ENCODE results near the gene CPZ.

Gene CPZ

DNA sequence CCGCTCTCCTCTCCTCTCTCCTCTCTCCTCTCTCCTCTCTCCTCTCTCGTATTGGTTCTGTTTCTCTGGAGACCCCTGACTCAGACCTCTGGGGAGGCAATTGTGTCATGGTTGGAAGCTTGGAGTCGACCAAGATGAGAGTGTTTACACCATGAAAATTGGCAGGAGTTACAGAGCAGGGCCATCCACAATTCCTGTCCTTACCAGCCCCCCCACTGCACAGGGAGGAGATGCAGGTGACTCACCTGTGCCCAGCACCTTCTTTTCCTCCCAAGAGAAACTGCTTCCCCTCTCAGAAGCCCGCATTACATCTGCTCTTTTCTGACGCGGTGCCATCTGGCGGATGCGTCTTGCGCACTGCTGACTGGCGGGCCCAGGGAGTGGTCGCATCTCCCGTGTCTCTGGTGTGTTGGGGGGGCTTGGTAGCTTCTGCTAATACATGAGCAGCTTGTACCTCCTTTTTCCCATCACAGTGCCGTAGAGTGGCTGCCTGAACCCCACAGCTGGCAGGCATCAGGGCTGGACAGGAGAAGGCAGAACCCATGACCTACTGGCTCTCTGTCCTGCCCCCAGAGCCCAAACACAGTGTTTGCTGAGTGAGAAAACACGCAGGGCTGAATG, 43.7 kb upstream of the CPZ start:
- 90 to 91% methylated on average over 12 to 13 of the region's 14 CpGs for WGBS, 2 experiments
- H3K27me3 ChIP-seq (ENCODE audit: control insufficient read depth, insufficient read depth, low read length, poor library complexity, severe bottlenecking) = peaks cover 6% of the 10 kb centered on the region
- H3K36me3 ChIP-seq (ENCODE audit: control insufficient read depth, insufficient read depth, low read length) = no peaks in the 10 kb centered on the region
- H3K4me3 ChIP-seq (ENCODE audit: insufficient read depth, low read depth, low read length) = no peak overlapping the region
- H3K4me1 ChIP-seq (ENCODE audit: control insufficient read depth, insufficient read depth, low read length) = no peaks in the 10 kb centered on the region
- no peaks in the 10 kb centered on the region for H3K9me3 ChIP-seq (ENCODE audit: control insufficient read depth, low read length)
- no peak overlapping the region for H3K27ac ChIP-seq (ENCODE audit: insufficient read depth, low read depth, low read length, poor library complexity, severe bottlenecking)

GRCh38 chr4:8549352-8549931, 43.1 kb upstream of the CPZ start:
- H3K9me3 ChIP-seq (ENCODE audit: control insufficient read depth, low read length) = no peaks in the 10 kb centered on the region
- no peak overlapping the region for H3K27ac ChIP-seq (ENCODE audit: insufficient read depth, low read depth, low read length, poor library complexity, severe bottlenecking)
- 85 to 86% methylated on average over 11 of the region's 11 CpGs for WGBS, 2 experiments
- no peak overlapping the region for H3K4me3 ChIP-seq (ENCODE audit: insufficient read depth, low read depth, low read length)
- no peaks in the 10 kb centered on the region for H3K36me3 ChIP-seq (ENCODE audit: control insufficient read depth, insufficient read depth, low read length)
- H3K4me1 ChIP-seq (ENCODE audit: control insufficient read depth, insufficient read depth, low read length) = peaks cover 3% of the 10 kb centered on the region
- peaks cover 6% of the 10 kb centered on the region for H3K27me3 ChIP-seq (ENCODE audit: control insufficient read depth, insufficient read depth, low read length, poor library complexity, severe bottlenecking)

- H3K9me3 ChIP-seq (ENCODE audit: control insufficient read depth, low read length) = no peaks in the 10 kb centered on the region
- H3K27me3 ChIP-seq (ENCODE audit: control insufficient read depth, insufficient read depth, low read length, poor library complexity, severe bottlenecking) = peaks cover 5% of the 10 kb centered on the region
- peaks cover 8% of the 10 kb centered on the region for H3K4me1 ChIP-seq (ENCODE audit: control insufficient read depth, insufficient read depth, low read length)
- H3K4me3 ChIP-seq (ENCODE audit: insufficient read depth, low read depth, low read length) = no peak overlapping the region
- WGBS, 2 experiments = 91 to 93% methylated on average over 9 of the region's 9 CpGs
- H3K27ac ChIP-seq (ENCODE audit: insufficient read depth, low read depth, low read length, poor library complexity, severe bottlenecking) = no peak overlapping the region
- H3K36me3 ChIP-seq (ENCODE audit: control insufficient read depth, insufficient read depth, low read length) = no peaks in the 10 kb centered on the region
These were observed 41.9 kb upstream of the CPZ start for GRCh38 chr4:8550691-8551090.

GRCh38 chr4:8552024-8552423, 40.5 kb upstream of the CPZ start:
- H3K4me1 ChIP-seq (ENCODE audit: control insufficient read depth, insufficient read depth, low read length) = peaks cover 8% of the 10 kb centered on the region
- no peaks in the 10 kb centered on the region for H3K36me3 ChIP-seq (ENCODE audit: control insufficient read depth, insufficient read depth, low read length)
- 91 to 95% methylated on average over 4 of the region's 4 CpGs for WGBS, 2 experiments
- H3K27me3 ChIP-seq (ENCODE audit: control insufficient read depth, insufficient read depth, low read length, poor library complexity, severe bottlenecking) = no peaks in the 10 kb centered on the region
- H3K27ac ChIP-seq (ENCODE audit: insufficient read depth, low read depth, low read length, poor library complexity, severe bottlenecking) = no peak overlapping the region
- no peaks in the 10 kb centered on the region for H3K9me3 ChIP-seq (ENCODE audit: control insufficient read depth, low read length)
- H3K4me3 ChIP-seq (ENCODE audit: insufficient read depth, low read depth, low read length) = no peak overlapping the region

DNA sequence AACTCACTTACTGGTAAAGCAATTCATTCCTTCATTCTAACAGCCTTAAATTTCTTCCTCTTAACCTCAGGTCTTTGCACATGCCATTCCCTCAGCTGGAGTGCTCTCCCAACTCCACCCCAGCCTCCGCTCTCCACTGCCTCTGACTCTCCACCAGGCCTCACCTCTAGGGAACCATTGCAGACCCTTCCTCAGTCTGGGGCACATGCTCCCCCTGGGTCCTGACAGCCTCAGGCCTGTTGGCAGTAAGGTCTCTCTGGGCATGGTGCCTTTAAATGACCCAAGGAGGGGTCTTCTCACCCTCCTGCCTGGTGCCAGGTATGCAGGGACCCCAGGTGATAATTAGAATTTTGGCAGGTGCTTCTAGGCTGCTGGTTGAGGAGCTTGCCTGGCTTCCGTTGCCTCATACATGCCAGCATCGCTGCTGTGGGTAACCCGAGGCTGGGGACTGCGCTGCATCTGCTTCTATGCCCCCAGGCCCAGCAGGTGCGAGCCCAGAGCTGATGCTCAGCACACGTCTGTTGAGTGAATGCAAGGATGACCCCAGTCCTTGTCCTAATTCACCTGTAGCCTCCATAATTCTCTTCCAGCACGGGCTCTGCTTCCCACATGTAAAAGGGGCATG, 39.9 kb upstream of the CPZ start:
- peaks cover 8% of the 10 kb centered on the region for H3K4me1 ChIP-seq (ENCODE audit: control insufficient read depth, insufficient read depth, low read length)
- H3K4me3 ChIP-seq (ENCODE audit: insufficient read depth, low read depth, low read length) = no peak overlapping the region
- H3K27ac ChIP-seq (ENCODE audit: insufficient read depth, low read depth, low read length, poor library complexity, severe bottlenecking) = no peak overlapping the region
- H3K36me3 ChIP-seq (ENCODE audit: control insufficient read depth, insufficient read depth, low read length) = no peaks in the 10 kb centered on the region
- H3K27me3 ChIP-seq (ENCODE audit: control insufficient read depth, insufficient read depth, low read length, poor library complexity, severe bottlenecking) = no peaks in the 10 kb centered on the region
- 80 to 82% methylated on average over 8 of the region's 8 CpGs for WGBS, 2 experiments
- H3K9me3 ChIP-seq (ENCODE audit: control insufficient read depth, low read length) = no peaks in the 10 kb centered on the region

DNA sequence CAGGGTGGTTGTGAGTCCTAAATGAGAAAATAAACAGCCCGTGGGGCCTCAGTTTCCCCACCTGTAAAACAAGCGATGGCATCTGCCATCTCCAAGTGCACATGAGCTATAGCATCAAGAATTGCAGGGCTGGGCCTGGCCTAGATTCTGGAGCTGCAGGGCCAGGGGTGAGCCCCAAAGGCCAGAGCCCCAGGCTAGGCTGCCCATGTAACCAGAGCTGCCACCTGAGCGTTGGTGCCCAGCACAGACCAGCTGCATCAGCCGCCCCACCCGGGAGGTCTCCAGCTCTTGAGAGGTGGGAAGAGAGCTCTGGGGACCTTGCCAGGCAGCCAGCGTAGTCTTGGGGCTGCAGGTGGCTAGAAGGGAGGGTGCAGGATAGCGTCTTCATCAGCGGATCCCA, 39.3 kb upstream of the CPZ start:
- no peak overlapping the region for H3K27ac ChIP-seq (ENCODE audit: insufficient read depth, low read depth, low read length, poor library complexity, severe bottlenecking)
- H3K9me3 ChIP-seq (ENCODE audit: control insufficient read depth, low read length) = no peaks in the 10 kb centered on the region
- peaks cover 8% of the 10 kb centered on the region for H3K4me1 ChIP-seq (ENCODE audit: control insufficient read depth, insufficient read depth, low read length)
- 96 to 97% methylated on average over 8 of the region's 8 CpGs for WGBS, 2 experiments
- no peaks in the 10 kb centered on the region for H3K27me3 ChIP-seq (ENCODE audit: control insufficient read depth, insufficient read depth, low read length, poor library complexity, severe bottlenecking)
- no peak overlapping the region for H3K4me3 ChIP-seq (ENCODE audit: insufficient read depth, low read depth, low read length)
- no peaks in the 10 kb centered on the region for H3K36me3 ChIP-seq (ENCODE audit: control insufficient read depth, insufficient read depth, low read length)

DNA sequence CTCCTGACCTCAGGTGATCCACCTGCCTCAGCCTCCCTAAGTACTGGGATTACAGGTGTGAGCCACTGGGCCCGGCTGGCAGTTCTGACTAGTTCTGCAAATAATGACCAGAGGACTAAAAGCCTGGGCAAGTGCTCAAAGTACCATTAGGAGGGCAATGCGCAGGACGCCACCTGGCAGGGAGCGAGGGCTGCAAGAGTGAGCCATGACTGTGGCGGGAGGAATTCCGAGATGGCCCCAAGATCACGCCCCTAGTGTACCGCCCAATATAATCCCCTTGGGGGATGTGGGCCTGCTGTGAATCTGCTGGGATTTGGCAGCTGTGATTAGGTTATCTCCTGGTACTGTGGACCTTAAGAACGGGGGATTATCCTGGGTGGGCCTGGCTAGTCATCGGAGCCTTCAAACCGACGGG, 38.6 kb upstream of the CPZ start:
- H3K4me1 ChIP-seq (ENCODE audit: control insufficient read depth, insufficient read depth, low read length) = peaks cover 8% of the 10 kb centered on the region
- H3K27me3 ChIP-seq (ENCODE audit: control insufficient read depth, insufficient read depth, low read length, poor library complexity, severe bottlenecking) = no peaks in the 10 kb centered on the region
- H3K36me3 ChIP-seq (ENCODE audit: control insufficient read depth, insufficient read depth, low read length) = no peaks in the 10 kb centered on the region
- 77 to 84% methylated on average over 12 of the region's 12 CpGs for WGBS, 2 experiments
- no peak overlapping the region for H3K4me3 ChIP-seq (ENCODE audit: insufficient read depth, low read depth, low read length)
- no peaks in the 10 kb centered on the region for H3K9me3 ChIP-seq (ENCODE audit: control insufficient read depth, low read length)
- H3K27ac ChIP-seq (ENCODE audit: insufficient read depth, low read depth, low read length, poor library complexity, severe bottlenecking) = no peak overlapping the region

GRCh38 chr4:8554555-8555100, 37.9 kb upstream of the CPZ start:
- Histone ChIP-seq H3K27me3 (ENCODE audit: control insufficient read depth, insufficient read depth, low read length, poor library complexity, severe bottlenecking) (no peaks in the 10 kb centered on the region), H3K4me1 (ENCODE audit: control insufficient read depth, insufficient read depth, low read length) (peaks cover 8% of the 10 kb centered on the region), H3K9me3 (ENCODE audit: control insufficient read depth, low read length) (no peaks in the 10 kb centered on the region), H3K27ac (ENCODE audit: insufficient read depth, low read depth, low read length, poor library complexity, severe bottlenecking) (no peak overlapping the region), H3K36me3 (ENCODE audit: control insufficient read depth, insufficient read depth, low read length) (no peaks in the 10 kb centered on the region), H3K4me3 (ENCODE audit: insufficient read depth, low read depth, low read length) (no peak overlapping the region)
- WGBS, 2 experiments = 90 to 91% methylated on average over 17 of the region's 17 CpGs

DNA sequence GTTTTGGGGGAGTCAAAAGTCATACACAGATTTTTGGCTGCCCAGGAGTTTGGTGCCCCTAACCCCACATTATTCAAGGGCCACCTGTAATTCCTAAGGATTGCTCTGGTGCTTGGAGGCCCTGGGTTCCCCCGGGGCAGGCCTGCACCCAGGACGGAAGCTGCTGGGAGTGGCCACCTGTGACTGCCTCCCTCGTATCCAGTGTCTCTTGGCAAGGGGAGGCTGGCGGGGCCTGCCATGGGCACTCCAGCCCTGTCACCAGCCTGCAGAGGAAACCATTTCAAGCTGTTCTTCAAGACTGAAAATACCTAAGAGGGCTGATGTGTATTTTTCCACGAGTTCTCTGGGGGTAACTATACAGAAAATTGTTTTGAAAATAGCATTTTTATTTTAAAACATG, 36.8 kb upstream of the CPZ start:
- WGBS, 2 experiments = 91 to 96% methylated on average over 4 to 5 of the region's 5 CpGs
- Histone ChIP-seq H3K27ac (ENCODE audit: insufficient read depth, low read depth, low read length, poor library complexity, severe bottlenecking) (no peak overlapping the region), H3K9me3 (ENCODE audit: control insufficient read depth, low read length) (no peaks in the 10 kb centered on the region), H3K4me3 (ENCODE audit: insufficient read depth, low read depth, low read length) (no peak overlapping the region), H3K27me3 (ENCODE audit: control insufficient read depth, insufficient read depth, low read length, poor library complexity, severe bottlenecking) (no peaks in the 10 kb centered on the region), H3K4me1 (ENCODE audit: control insufficient read depth, insufficient read depth, low read length) (peaks cover 14% of the 10 kb centered on the region), H3K36me3 (ENCODE audit: control insufficient read depth, insufficient read depth, low read length) (no peaks in the 10 kb centered on the region)

GRCh38 chr4:8556341-8557150, 36.0 kb upstream of the CPZ start:
- Histone ChIP-seq H3K4me3 (ENCODE audit: insufficient read depth, low read depth, low read length) (no peak overlapping the region), H3K27ac (ENCODE audit: insufficient read depth, low read depth, low read length, poor library complexity, severe bottlenecking) (no peak overlapping the region), H3K36me3 (ENCODE audit: control insufficient read depth, insufficient read depth, low read length) (no peaks in the 10 kb centered on the region), H3K27me3 (ENCODE audit: control insufficient read depth, insufficient read depth, low read length, poor library complexity, severe bottlenecking) (no peaks in the 10 kb centered on the region), H3K9me3 (ENCODE audit: control insufficient read depth, low read length) (no peaks in the 10 kb centered on the region), H3K4me1 (ENCODE audit: control insufficient read depth, insufficient read depth, low read length) (peaks cover 14% of the 10 kb centered on the region)
- 82 to 83% methylated on average over 17 of the region's 17 CpGs for WGBS, 2 experiments

Data from ectodermal cell (in vitro differentiated cells).